C4-2B (cell line): ENCODE results near the gene LRRC28.

Experiments used
- ZFX ChIP-seq: fragments of 450-650 bp; IDR thresholded peaks from 2 replicates; pipeline ENCODE4 v1.6.1; 2017
- TF ChIP-seq, protein P1 (sequence below): fragments of 450-650 bp; conservative IDR thresholded peaks from 2 replicates; pipeline ENCODE4 v1.5.1; 2017; ENCODE audit warnings: mild to moderate bottlenecking

- TF ChIP-seq, protein P1, sequence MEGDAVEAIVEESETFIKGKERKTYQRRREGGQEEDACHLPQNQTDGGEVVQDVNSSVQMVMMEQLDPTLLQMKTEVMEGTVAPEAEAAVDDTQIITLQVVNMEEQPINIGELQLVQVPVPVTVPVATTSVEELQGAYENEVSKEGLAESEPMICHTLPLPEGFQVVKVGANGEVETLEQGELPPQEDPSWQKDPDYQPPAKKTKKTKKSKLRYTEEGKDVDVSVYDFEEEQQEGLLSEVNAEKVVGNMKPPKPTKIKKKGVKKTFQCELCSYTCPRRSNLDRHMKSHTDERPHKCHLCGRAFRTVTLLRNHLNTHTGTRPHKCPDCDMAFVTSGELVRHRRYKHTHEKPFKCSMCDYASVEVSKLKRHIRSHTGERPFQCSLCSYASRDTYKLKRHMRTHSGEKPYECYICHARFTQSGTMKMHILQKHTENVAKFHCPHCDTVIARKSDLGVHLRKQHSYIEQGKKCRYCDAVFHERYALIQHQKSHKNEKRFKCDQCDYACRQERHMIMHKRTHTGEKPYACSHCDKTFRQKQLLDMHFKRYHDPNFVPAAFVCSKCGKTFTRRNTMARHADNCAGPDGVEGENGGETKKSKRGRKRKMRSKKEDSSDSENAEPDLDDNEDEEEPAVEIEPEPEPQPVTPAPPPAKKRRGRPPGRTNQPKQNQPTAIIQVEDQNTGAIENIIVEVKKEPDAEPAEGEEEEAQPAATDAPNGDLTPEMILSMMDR = no peak
- no peak for TF ChIP-seq ZFX
Observed at GRCh38 chr15:99275525-99276128, 24.3 kb downstream of the LRRC28 start.
